Measurements from ENCODE around the gene FAM151A.

Gene FAM151A

DNA sequence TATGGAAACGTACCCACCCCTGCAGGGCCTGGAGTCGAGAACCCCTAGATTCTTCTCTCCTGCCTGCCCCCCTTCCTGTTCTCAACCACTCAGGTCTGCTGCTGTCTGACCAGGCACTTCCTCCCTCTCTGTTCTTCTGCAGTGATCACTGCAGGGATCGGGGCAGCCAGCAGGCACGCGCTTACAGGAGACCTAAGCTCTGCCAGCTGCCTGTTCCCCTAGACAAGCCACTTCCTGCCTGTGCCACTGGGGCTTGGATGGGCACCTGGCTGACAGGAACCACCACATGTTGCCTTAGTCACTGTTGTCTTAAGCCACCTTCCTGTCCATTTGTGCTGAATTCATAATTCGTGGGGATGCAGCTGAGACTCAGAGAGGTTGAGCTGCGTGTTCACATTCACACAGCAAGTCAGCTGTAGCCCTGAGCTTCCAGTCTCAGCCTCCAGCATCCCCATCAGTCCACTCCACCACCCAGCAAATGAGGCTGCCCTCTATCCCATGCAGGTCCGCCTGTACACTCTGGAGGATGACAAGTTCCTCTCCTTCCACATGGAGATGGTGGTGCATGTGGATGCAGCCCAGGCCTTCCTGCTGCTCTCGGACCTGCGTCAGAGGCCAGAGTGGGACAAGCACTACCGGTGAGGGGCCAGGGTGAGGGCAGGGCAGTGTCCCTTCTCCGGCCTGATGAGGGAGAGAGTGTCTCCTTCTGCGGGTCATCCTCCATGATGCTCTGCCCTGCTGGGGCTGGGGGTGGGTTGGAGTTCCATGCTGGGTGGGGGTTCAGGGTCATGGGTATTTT lies 18.6 kb downstream of the FAM151A start:
- no peak overlapping the region for H2AFZ ChIP-seq (ENCODE audit: low read depth, low read length)
- H3K4me3 ChIP-seq (ENCODE audit: low read length) = no peak overlapping the region
- no peaks in the 10 kb centered on the region for H3K27me3 ChIP-seq (ENCODE audit: insufficient read depth, low read length)

DNA sequence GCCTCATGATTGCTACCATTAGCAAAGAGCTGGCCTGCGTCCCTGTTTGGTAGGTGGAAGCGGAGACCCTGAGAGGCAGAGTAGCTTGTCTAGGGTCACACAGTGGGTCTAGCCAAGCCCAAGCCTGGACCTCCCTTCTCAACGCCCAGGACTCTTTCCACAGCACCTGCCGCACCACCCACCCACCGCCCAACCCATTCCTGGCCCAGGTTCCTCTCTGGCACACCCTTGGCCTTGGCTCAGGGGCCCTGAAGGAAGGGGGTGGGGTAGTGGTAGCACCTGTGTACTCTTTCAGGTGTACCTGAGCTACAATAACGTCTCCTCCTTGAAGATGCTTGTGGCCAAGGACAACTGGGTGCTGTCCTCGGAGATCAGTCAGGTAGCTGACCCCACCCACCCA lies 19.3 kb downstream of the FAM151A start:
- Histone ChIP-seq H3K9me3 (ENCODE audit: low read length) (no peaks in the 10 kb centered on the region), H3K4me3 (ENCODE audit: low read length) (no peak overlapping the region), H3K27me3 (ENCODE audit: insufficient read depth, low read length) (no peaks in the 10 kb centered on the region), H3K36me3 (ENCODE audit: insufficient read depth, low read length) (no peaks in the 10 kb centered on the region), H3K4me1 (ENCODE audit: insufficient read depth, low read length) (no peaks in the 10 kb centered on the region), H2AFZ (ENCODE audit: low read depth, low read length) (no peak overlapping the region)

More for the DNA sequence above, 18.6 kb downstream of the FAM151A start:
- Histone ChIP-seq H3K4me1 (ENCODE audit: insufficient read depth, low read length) (no peaks in the 10 kb centered on the region), H3K36me3 (ENCODE audit: insufficient read depth, low read length) (no peaks in the 10 kb centered on the region), H3K9me3 (ENCODE audit: low read length) (no peaks in the 10 kb centered on the region)

DNA sequence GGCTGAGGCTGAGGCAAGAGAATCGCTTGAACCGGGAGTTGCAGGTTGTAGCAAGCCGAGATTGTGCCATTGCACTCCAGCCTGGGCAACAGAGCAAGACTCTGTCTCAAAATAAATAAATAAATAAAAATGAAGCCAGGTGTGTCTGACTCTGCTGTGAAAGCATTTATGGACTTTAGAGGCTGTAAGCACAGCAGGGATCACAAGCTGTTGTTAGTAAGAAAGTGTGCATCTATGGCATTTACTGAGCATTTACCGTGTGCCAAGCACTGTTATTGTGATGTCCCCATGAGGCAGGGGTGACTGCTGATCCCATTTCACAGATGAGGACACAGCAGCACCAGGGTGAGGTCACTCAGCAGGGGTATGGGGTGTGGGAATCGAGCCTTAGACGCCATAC lies 20.1 kb downstream of the FAM151A start:
- H2AFZ ChIP-seq (ENCODE audit: low read depth, low read length) = no peak overlapping the region

DNA sequence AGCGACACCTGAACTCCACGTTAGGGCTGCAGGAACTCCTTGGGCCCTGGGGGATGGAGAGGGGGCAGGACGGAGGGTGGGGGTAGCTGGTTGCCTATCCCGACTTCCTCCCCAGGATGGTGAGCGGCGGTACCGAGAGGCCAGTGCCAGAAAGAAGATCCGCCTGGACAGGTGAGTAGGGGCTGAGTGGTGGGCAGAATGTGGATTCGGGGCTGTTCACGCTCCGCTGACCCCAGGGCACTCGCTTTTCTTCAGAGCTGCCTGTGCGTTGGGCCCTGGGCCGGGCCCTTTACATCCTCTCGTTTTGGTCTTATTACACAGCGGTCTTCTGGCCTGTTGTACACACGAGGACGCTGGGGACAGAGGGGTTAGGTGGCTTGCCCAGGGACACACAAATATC lies 20.8 kb downstream of the FAM151A start:
- Histone ChIP-seq H3K4me3 (ENCODE audit: low read length) (no peak overlapping the region), H2AFZ (ENCODE audit: low read depth, low read length) (no peak overlapping the region), H3K9me3 (ENCODE audit: low read length) (no peaks in the 10 kb centered on the region), H3K27me3 (ENCODE audit: insufficient read depth, low read length) (no peaks in the 10 kb centered on the region), H3K4me1 (ENCODE audit: insufficient read depth, low read length) (no peaks in the 10 kb centered on the region), H3K36me3 (ENCODE audit: insufficient read depth, low read length) (no peaks in the 10 kb centered on the region)

More for the DNA sequence above, 20.1 kb downstream of the FAM151A start:
- no peak overlapping the region for H3K4me3 ChIP-seq (ENCODE audit: low read length)
- no peaks in the 10 kb centered on the region for H3K36me3 ChIP-seq (ENCODE audit: insufficient read depth, low read length)
- no peaks in the 10 kb centered on the region for H3K9me3 ChIP-seq (ENCODE audit: low read length)
- H3K4me1 ChIP-seq (ENCODE audit: insufficient read depth, low read length) = no peaks in the 10 kb centered on the region
- H3K27me3 ChIP-seq (ENCODE audit: insufficient read depth, low read length) = no peaks in the 10 kb centered on the region

GRCh38 chr1:54601730-54602129 lies 21.6 kb downstream of the FAM151A start:
- no peaks in the 10 kb centered on the region for H3K27me3 ChIP-seq (ENCODE audit: insufficient read depth, low read length)
- H2AFZ ChIP-seq (ENCODE audit: low read depth, low read length) = no peak overlapping the region
- H3K9me3 ChIP-seq (ENCODE audit: low read length) = no peaks in the 10 kb centered on the region
- no peaks in the 10 kb centered on the region for H3K36me3 ChIP-seq (ENCODE audit: insufficient read depth, low read length)
- H3K4me3 ChIP-seq (ENCODE audit: low read length) = no peak overlapping the region
- no peaks in the 10 kb centered on the region for H3K4me1 ChIP-seq (ENCODE audit: insufficient read depth, low read length)

DNA sequence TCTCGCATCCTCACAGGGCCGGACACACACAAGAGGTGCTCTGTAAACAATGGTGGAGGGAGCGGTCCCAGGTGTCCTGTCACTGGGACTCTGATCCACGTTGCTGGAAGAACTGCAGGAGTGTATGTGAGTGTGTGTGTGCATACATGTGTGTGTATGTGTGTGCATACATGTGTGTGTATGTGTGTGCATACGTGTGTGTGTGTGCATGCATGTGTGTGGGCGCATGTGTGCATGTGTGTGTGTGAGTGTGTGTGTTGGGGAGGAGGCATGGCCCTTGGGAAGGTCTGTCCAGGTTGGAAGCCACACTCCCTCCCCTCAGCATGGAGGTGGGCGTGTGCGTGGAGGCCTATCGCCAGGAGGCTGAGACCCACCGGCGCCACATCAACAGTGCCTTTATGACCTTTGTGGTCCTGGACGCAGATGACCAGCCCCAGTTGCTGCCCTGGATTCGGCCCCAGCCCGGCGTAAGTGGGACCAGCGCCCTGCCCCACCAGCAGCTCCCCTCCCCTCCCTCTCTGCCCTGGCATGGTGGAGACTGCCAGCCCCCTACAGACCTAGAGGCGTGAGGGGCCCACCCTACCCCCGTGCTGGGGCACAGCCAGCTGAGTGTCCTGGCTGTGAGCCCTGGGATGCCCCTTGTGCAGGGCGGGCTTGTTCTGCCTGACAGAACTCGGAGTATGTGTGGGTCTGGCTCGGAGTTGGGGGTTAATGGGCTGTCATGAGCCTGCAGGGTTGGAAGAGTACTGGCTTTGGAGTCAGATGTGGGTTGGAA lies 22.2 kb downstream of the FAM151A start:
- Histone ChIP-seq H3K27me3 (ENCODE audit: insufficient read depth, low read length) (no peaks in the 10 kb centered on the region), H3K36me3 (ENCODE audit: insufficient read depth, low read length) (no peaks in the 10 kb centered on the region), H3K4me1 (ENCODE audit: insufficient read depth, low read length) (no peaks in the 10 kb centered on the region), H3K9me3 (ENCODE audit: low read length) (no peaks in the 10 kb centered on the region), H2AFZ (ENCODE audit: low read depth, low read length) (no peak overlapping the region), H3K4me3 (ENCODE audit: low read length) (no peak overlapping the region)

DNA sequence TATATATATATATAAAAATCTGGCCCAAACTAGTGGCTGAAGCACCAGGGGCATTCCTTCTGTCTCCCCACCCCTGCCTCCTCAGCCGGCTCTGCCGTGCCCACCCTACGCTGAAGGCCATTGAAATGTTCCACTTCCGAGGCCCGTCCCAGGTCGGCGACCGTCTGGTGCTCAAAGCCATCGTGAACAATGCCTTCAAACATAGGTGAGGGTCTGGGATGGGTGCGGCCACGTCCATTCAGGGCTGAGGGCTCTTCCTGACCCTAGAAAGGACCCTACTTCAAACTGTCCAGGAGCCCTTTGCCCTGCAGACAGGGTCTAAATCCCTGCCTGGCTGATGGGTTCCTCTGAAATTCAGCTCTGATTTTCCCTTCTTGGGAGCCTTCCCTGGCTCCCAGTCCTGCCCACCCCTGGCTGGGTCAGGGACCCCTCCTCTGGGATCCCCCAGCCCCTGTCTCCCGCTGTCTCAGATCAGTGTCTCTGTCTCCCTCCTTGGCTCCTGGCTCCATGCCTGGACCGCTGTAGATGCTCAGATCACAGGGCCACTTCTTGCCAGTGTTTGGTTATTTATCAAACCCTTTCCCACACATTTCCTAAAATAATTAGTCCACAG lies 24.0 kb downstream of the FAM151A start:
- H3K9me3 ChIP-seq (ENCODE audit: low read length) = no peaks in the 10 kb centered on the region
- H3K4me1 ChIP-seq (ENCODE audit: insufficient read depth, low read length) = no peaks in the 10 kb centered on the region
- H3K36me3 ChIP-seq (ENCODE audit: insufficient read depth, low read length) = no peaks in the 10 kb centered on the region
- H3K27me3 ChIP-seq (ENCODE audit: insufficient read depth, low read length) = no peaks in the 10 kb centered on the region
- H3K4me3 ChIP-seq (ENCODE audit: low read length) = no peak overlapping the region
- H2AFZ ChIP-seq (ENCODE audit: low read depth, low read length) = no peak overlapping the region

- Histone ChIP-seq H3K4me3 (ENCODE audit: low read length) (no peak overlapping the region), H3K36me3 (ENCODE audit: insufficient read depth, low read length) (no peaks in the 10 kb centered on the region), H3K9me3 (ENCODE audit: low read length) (no peaks in the 10 kb centered on the region), H3K27me3 (ENCODE audit: insufficient read depth, low read length) (no peaks in the 10 kb centered on the region), H2AFZ (ENCODE audit: low read depth, low read length) (no peak overlapping the region), H3K4me1 (ENCODE audit: insufficient read depth, low read length) (no peaks in the 10 kb centered on the region)
Observed at GRCh38 chr1:54597455-54598030, 25.8 kb downstream of the FAM151A start.

DNA sequence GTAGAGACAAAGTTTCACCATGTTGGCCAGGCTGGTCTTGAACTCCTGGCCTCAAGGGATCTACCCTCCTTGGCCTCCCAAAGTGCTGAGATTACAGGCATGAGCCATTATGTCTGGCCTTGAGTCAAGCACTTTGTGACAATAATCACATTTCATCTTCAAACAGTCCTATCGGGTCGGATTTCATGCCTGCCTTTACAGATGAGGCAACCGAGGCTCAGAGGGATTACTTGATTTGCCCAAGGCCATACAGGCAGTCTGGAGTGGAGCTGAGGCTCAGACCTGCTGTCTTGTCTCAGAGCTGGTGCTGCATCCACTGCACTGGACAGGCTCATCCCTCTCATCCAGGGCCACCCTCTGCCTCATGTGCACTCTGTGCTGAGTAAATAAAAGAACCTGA lies 26.6 kb downstream of the FAM151A start:
- Histone ChIP-seq H3K9me3 (ENCODE audit: low read length) (no peaks in the 10 kb centered on the region), H3K27me3 (ENCODE audit: insufficient read depth, low read length) (no peaks in the 10 kb centered on the region), H3K4me3 (ENCODE audit: low read length) (no peak overlapping the region), H3K36me3 (ENCODE audit: insufficient read depth, low read length) (no peaks in the 10 kb centered on the region), H3K4me1 (ENCODE audit: insufficient read depth, low read length) (no peaks in the 10 kb centered on the region), H2AFZ (ENCODE audit: low read depth, low read length) (no peak overlapping the region)

DNA sequence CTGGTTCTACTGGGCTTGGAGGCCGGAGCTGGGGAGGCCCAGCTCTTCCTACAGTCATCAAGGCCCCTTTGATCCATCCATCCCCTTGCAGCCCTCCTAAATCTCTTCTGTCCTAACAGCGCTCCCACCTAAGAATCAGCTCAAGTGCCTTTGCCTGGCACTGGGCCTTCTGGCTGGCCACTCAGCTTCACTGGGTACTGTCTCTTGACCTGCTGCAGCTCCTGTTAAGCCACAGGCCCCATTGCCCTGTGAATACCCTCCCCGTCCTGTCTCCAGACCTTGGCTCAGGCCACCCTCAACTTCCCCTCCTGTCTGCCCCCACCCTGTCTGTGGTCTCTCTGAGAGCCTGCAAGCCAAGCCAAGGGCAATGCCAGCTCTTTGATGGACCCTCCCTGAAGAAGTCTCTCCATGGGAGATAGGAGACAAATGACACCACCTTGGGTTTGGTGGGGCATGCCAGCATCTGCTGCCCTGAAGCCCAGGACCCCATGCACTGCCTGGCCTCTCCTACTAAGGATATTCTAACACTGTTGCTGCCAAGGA lies 27.3 kb downstream of the FAM151A start:
- no peak overlapping the region for H2AFZ ChIP-seq (ENCODE audit: low read depth, low read length)
- H3K36me3 ChIP-seq (ENCODE audit: insufficient read depth, low read length) = no peaks in the 10 kb centered on the region

DNA sequence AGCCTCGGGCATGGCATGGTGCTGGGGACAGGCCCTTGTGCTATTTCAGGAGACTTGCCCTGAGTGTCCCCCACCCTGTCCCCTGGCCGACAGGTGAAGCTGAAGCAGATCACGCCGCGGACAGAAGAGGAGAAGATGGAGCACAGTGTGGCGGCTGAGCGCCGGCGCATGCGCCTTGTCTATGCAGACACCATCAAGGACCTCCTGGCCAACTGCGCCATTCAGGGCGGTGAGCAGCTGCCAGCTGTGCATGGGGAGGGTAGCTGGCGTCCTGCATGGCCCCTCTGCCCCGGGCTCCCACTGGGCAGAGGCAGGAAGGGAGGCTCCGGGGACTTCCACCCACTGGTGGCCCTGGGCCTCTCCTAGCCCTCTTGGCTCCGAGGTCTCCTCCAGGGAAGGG lies 28.9 kb downstream of the FAM151A start:
- no peaks in the 10 kb centered on the region for H3K27me3 ChIP-seq (ENCODE audit: insufficient read depth, low read length)
- H3K9me3 ChIP-seq (ENCODE audit: low read length) = no peaks in the 10 kb centered on the region
- no peak overlapping the region for H3K4me3 ChIP-seq (ENCODE audit: low read length)
- no peak overlapping the region for H2AFZ ChIP-seq (ENCODE audit: low read depth, low read length)
- no peaks in the 10 kb centered on the region for H3K36me3 ChIP-seq (ENCODE audit: insufficient read depth, low read length)
- H3K4me1 ChIP-seq (ENCODE audit: insufficient read depth, low read length) = no peaks in the 10 kb centered on the region

More for the DNA sequence above, 27.3 kb downstream of the FAM151A start:
- H3K9me3 ChIP-seq (ENCODE audit: low read length) = no peaks in the 10 kb centered on the region
- H3K4me3 ChIP-seq (ENCODE audit: low read length) = no peak overlapping the region
- no peaks in the 10 kb centered on the region for H3K27me3 ChIP-seq (ENCODE audit: insufficient read depth, low read length)
- H3K4me1 ChIP-seq (ENCODE audit: insufficient read depth, low read length) = no peaks in the 10 kb centered on the region

DNA sequence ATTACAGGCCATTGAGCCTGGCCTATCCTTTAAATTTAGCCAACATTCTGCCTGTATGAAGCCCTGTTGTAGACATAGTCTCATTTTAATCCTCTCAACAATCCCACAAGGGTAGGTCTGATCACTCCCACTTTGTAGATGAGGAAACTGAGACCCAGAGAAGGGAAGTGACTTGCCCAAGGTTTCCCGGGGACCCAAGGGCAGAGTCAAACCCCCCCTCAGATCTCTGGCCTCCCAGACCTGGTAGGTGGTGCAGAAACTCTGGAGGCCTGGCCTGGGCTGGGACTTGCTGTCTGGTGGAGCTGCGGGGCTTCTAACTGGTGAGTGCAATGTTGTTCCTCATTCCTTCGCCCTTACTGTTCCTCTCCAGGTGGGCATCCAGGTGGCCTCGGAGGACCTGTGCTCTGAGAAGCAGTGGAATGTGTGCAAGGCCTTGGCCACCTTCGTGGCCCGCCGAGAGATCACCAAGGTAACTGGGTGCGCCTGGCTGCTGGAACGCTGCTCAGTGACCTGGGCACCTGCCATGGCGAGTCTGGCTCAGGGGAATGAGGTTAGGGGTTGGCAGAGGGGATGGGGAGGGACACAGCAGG lies 29.7 kb downstream of the FAM151A start:
- Histone ChIP-seq H3K4me1 (ENCODE audit: insufficient read depth, low read length) (no peaks in the 10 kb centered on the region), H3K9me3 (ENCODE audit: low read length) (no peaks in the 10 kb centered on the region), H3K36me3 (ENCODE audit: insufficient read depth, low read length) (no peaks in the 10 kb centered on the region), H3K4me3 (ENCODE audit: low read length) (no peak overlapping the region), H3K27me3 (ENCODE audit: insufficient read depth, low read length) (no peaks in the 10 kb centered on the region), H2AFZ (ENCODE audit: low read depth, low read length) (no peak overlapping the region)
